ENCODE measurements around the gene MOG.

MOG gene

DNA sequence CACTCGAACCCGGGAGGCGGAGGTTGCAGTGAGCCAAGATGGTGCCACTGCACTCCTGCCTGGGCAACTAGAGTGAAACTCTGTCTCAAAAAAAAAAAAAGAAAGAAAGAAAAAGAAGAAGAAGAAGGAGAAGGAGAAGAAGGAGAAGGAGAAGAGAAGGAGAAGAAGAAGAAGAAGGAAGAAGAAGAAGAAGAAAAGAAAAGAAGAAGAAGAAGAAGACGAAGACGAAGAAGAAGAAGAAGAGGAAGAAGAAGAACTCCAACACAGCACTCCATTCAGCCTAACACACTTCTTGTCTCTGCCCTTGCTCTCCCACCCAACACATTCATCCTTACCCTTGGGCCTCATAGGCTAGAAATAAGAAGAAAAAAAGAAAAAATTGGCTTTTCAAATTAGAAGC lies 17.1 kb downstream of the MOG start:
- ATAC-seq (replicated peaks) (no peak), DNase-seq (no peak)
- peaks cover 5 to 9% of the 10 kb centered on the region in 2 donors for H3K4me1 Mint-ChIP-seq (ENCODE audit: low read depth in 2 of 2)
- H3K4me3 Mint-ChIP-seq = no peak overlapping the region
- H3K27me3 Mint-ChIP-seq = peaks cover 23 to 30% of the 10 kb centered on the region in 2 donors
- no peaks in the 10 kb centered on the region for H3K36me3 Mint-ChIP-seq (ENCODE audit: insufficient read depth)
- H3K9me3 Mint-ChIP-seq = no peaks in the 10 kb centered on the region
- H3K27ac Mint-ChIP-seq = no peak overlapping the region

GRCh38 chr6:29675561-29675960 lies 18.7 kb downstream of the MOG start:
- Mint-ChIP-seq H3K4me3 (no peak overlapping the region), H3K36me3 (ENCODE audit: insufficient read depth) (no peaks in the 10 kb centered on the region), H3K27me3 (peaks cover 23 to 27% of the 10 kb centered on the region in 2 donors), H3K9me3 (no peaks in the 10 kb centered on the region), H3K27ac (no peak overlapping the region), H3K4me1 (ENCODE audit: low read depth in 2 of 2) (peaks cover 6 to 9% of the 10 kb centered on the region in 2 donors)
- DNase-seq (no peak), ATAC-seq (replicated peaks) (no peak)

DNA sequence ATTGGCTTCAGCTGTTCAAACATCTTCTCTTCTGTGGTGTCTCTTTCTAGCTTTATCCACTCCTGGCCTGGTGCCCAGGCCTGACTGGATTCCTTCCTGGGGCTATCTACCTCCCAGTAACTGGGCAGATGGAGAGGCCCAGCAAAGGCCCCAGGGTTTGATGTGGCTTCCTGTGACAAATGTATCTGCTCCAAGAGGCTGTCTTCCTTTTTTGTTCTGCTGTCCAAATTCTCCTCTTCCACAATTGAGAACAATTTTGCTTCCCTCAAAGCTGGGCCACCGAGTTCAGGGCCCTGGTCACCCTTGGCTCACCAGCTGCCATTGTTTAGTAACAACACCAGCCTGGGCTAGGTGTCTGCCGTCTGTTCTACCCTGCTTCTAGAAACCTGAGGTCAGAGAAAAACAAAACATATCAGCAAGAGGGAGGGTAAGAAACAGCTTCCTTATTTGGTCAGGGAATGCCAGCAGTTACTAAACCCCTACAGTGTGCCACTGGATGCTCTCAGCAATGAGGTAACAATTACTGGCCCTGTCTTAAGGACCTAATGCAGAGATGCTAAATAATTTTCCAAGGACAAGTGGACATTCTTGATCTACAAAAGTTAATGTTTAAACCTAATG lies 20.2 kb downstream of the MOG start:
- Mint-ChIP-seq H3K36me3 (ENCODE audit: insufficient read depth) (no peaks in the 10 kb centered on the region), H3K27me3 (peaks cover 14 to 19% of the 10 kb centered on the region in 2 donors), H3K4me3 (no peak overlapping the region), H3K27ac (peak overlapping the region; percentile 51 to 82), H3K9me3 (no peaks in the 10 kb centered on the region), H3K4me1 (ENCODE audit: low read depth in 2 of 2) (peaks cover 8 to 9% of the 10 kb centered on the region in 2 donors)
- DNase-seq (no peak), ATAC-seq (replicated peaks) (no peak)

GRCh38 chr6:29678114-29678513 lies 21.2 kb downstream of the MOG start:
- Mint-ChIP-seq H3K4me3 (no peak overlapping the region), H3K27me3 (peaks cover 12 to 14% of the 10 kb centered on the region in 2 donors), H3K9me3 (no peaks in the 10 kb centered on the region), H3K4me1 (ENCODE audit: low read depth in 2 of 2) (peaks cover 8 to 9% of the 10 kb centered on the region in 2 donors), H3K36me3 (ENCODE audit: insufficient read depth) (no peaks in the 10 kb centered on the region), H3K27ac (no peak overlapping the region)
- DNase-seq = no peak
- no peak for ATAC-seq (replicated peaks)

DNA sequence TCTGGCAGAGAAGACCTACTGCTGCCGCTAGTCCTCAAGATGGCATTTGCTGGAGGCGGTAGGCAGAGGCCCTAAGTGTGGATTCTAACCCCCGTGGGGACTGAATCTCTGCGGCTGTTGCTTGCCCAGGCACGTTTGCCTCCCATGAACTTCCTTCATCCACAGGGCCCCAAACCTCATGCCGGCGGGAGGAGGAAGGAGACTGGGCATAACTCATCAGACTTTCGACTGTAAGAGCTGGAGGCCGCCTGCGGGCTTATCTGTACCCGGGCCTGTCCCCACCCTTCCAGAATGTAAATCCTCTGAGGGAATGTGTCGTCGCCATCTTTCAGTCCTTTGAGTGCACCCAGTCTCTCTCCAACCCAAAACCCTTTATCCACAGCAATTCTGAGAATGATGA lies 23.1 kb downstream of the MOG start:
- no peak overlapping the region for H3K27ac Mint-ChIP-seq
- no peaks in the 10 kb centered on the region for H3K36me3 Mint-ChIP-seq (ENCODE audit: insufficient read depth)
- H3K9me3 Mint-ChIP-seq = no peaks in the 10 kb centered on the region
- DNase-seq (no peak), ATAC-seq (replicated peaks) (no peak)
- H3K27me3 Mint-ChIP-seq = peaks cover 12 to 14% of the 10 kb centered on the region in 2 donors
- peaks cover 12 to 13% of the 10 kb centered on the region in 2 donors for H3K4me1 Mint-ChIP-seq (ENCODE audit: low read depth in 2 of 2)
- no peak overlapping the region for H3K4me3 Mint-ChIP-seq

DNA sequence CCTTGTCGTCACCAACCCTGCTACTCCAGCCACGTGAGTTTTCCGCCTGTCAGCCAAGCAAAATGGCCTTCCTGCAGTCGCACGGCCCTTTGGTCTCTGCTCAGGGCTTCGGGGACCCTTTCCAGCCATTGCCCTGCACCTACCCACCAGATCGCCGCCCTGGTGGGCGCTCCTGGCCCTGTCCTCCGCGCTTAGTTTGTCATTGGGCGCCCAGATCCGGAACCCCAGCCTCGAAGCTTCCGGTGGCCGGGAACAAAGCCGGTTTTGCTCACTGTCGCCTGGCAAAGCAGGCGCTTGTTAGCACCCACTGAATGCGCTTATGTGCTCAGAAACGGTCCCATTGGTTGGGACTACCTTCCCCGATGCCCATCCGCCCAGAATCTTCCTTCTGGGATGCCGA lies 23.5 kb downstream of the MOG start:
- H3K27me3 Mint-ChIP-seq = peaks cover 12 to 14% of the 10 kb centered on the region in 2 donors
- ATAC-seq (replicated peaks) (no peak), DNase-seq (no peak)
- H3K4me3 Mint-ChIP-seq = peak overlapping the region in 1 of 2 donors; percentile 66
- H3K36me3 Mint-ChIP-seq (ENCODE audit: insufficient read depth) = no peaks in the 10 kb centered on the region
- H3K27ac Mint-ChIP-seq = no peak overlapping the region
- H3K4me1 Mint-ChIP-seq (ENCODE audit: low read depth in 2 of 2) = peaks cover 12 to 13% of the 10 kb centered on the region in 2 donors
- H3K9me3 Mint-ChIP-seq = no peaks in the 10 kb centered on the region

DNA sequence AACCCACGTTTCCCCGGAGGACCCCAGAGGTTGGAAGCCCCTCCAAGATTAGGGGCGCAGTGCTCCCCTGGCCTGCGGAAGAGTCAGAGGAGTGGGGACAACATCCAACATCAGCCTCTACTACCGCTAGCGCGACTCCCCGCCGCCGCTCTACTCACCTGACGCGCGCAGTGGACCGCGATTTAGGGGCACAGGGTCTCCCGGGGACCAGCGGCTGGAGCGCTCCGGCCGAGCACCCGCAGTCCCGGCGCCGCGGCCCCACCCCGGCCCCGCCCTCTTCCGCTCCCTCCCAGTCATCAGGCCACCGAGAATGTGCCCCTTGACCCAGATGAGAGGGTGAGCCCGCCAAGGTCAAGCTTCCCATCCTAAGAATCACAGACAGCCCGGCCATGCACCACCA lies 24.0 kb downstream of the MOG start, which contains the start of gene ZFP57:
TSS of gene ZFP57 (minus strand) at position 249 of the 400 bp plus-strand sequence. CDS start 4,149 bp downstream, outside the sequence.
- Mint-ChIP-seq H3K27me3 (peaks cover 12 to 14% of the 10 kb centered on the region in 2 donors), H3K4me3 (peak within 1 kb of the TSS in 1 of 2 donors; percentile 66), H3K27ac (no peak within 1 kb of the TSS), H3K9me3 (no peaks in the 10 kb centered on the region), H3K4me1 (ENCODE audit: low read depth in 2 of 2) (peaks cover 12 to 13% of the 10 kb centered on the region in 2 donors), H3K36me3 (ENCODE audit: insufficient read depth) (no peaks in the 10 kb centered on the region)
- DNase-seq (no peak), ATAC-seq (replicated peaks) (no peak)

GRCh38 chr6:29681811-29682210 lies 24.9 kb downstream of the MOG start:
- peaks cover 8 to 12% of the 10 kb centered on the region in 2 donors for H3K4me1 Mint-ChIP-seq (ENCODE audit: low read depth in 2 of 2)
- ATAC-seq (replicated peaks) = no peak
- no peak for DNase-seq
- no peaks in the 10 kb centered on the region for H3K36me3 Mint-ChIP-seq (ENCODE audit: insufficient read depth)
- H3K27me3 Mint-ChIP-seq = peaks cover 12 to 14% of the 10 kb centered on the region in 2 donors
- no peak overlapping the region for H3K4me3 Mint-ChIP-seq
- no peak overlapping the region for H3K27ac Mint-ChIP-seq
- no peaks in the 10 kb centered on the region for H3K9me3 Mint-ChIP-seq

DNA sequence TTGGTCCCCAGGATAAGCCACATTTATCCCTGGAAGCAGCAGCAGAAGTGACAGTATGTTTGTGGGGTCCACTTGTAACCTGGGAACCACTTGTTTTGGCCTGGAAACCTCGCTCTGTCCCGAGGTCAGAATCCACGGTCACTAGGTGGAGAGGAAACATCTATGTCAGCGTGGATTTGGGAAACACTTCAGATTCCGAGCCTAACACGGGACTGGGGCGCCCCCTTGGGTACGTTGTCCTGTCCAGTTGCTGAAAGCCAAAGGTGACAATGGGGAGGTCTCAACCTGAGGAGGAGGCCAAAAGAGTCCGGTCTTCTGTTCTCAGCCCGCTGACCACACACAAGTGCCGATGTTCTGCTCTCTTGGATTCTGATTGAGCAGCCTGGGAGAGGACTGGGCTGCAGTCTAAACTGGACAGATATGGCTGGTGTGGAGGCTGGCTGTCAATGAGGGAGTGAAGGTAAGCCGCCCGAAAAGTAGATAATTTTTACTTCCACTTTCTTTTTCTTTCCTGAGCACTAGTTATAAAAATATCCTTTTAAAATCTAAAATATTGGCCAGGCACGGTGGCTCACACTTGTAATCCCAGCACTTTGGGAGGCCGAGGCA lies 28.9 kb downstream of the MOG start:
- H3K4me3 Mint-ChIP-seq = no peak overlapping the region
- DNase-seq (no peak), ATAC-seq (replicated peaks) (no peak)
- no peak overlapping the region for H3K27ac Mint-ChIP-seq
- peaks cover 4 to 7% of the 10 kb centered on the region in 2 donors for H3K4me1 Mint-ChIP-seq (ENCODE audit: low read depth in 2 of 2)
- no peaks in the 10 kb centered on the region for H3K36me3 Mint-ChIP-seq (ENCODE audit: insufficient read depth)
- H3K27me3 Mint-ChIP-seq = peaks cover 0 to 11% of the 10 kb centered on the region in 2 donors
- no peaks in the 10 kb centered on the region for H3K9me3 Mint-ChIP-seq

GRCh38 chr6:29694637-29695036 lies 37.7 kb downstream of the MOG start:
- no peaks in the 10 kb centered on the region for H3K36me3 Mint-ChIP-seq (ENCODE audit: insufficient read depth)
- ATAC-seq (replicated peaks) = no peak
- H3K27me3 Mint-ChIP-seq = peaks cover 14 to 24% of the 10 kb centered on the region in 2 donors
- peaks cover 0 to 2% of the 10 kb centered on the region in 2 donors for H3K4me1 Mint-ChIP-seq (ENCODE audit: low read depth in 2 of 2)
- DNase-seq = no peak
- H3K9me3 Mint-ChIP-seq = no peaks in the 10 kb centered on the region
- no peak overlapping the region for H3K27ac Mint-ChIP-seq
- H3K4me3 Mint-ChIP-seq = no peak overlapping the region

DNA sequence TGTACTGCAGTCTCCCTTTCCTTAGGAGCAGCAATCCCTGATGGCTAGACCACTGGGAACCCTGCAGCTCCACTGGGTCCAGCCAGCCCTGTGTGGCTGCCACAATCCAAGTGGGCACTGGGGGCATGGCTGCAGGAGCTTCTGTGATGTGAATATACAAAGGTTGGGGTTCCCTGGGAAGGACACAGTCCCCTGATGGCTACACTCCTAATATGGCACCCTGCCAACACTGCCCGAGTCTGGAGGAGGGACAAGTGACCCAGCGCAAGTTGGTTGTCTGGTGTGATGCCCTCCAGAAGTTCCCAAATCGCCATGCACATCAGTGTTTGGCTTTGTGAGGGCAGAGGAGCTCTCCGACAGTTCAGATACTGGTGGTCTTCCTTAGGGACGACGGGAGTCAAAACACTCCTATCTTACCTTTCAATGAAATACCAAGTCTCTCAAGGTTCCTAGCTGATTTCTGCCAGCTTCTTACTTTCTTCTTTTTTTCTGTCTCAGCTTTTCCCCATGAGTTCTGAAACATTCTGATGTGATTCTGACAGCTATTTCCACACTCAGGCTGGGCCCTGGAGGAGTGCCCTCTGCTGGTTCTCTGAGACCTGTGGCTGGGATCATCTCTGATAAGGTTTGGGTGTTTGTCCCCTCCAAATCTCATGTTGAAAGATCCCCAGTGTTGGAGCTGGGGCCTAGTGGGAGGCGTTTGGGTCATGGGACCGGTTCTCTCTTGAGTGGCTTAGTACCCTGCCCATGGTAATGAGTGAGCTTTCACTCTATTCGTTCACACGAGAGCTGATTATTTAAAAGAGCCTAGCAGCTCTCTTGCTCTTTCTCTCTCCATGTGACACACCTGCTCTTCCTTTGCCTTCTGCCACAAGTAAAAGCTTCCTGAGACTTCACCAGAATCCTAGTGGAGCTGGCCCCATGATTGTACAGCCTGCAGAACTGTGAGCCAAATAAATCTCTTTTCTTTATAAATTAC lies 39.5 kb downstream of the MOG start:
- Mint-ChIP-seq H3K27ac (no peak overlapping the region), H3K36me3 (ENCODE audit: insufficient read depth) (no peaks in the 10 kb centered on the region), H3K4me3 (no peak overlapping the region), H3K27me3 (peaks cover 24 to 39% of the 10 kb centered on the region in 2 donors), H3K9me3 (no peaks in the 10 kb centered on the region), H3K4me1 (ENCODE audit: low read depth in 2 of 2) (peaks cover 0 to 2% of the 10 kb centered on the region in 2 donors)
- DNase-seq (no peak), ATAC-seq (replicated peaks) (no peak)

GRCh38 chr6:29702519-29703103 lies 45.7 kb downstream of the MOG start:
- ATAC-seq (replicated peaks) (peak; percentile 89), DNase-seq (peak; percentile 73 to 76 (median 75))
- Mint-ChIP-seq H3K9me3 (no peaks in the 10 kb centered on the region), H3K36me3 (ENCODE audit: insufficient read depth) (peaks cover 3% of the 10 kb centered on the region), H3K4me1 (ENCODE audit: low read depth in 2 of 2) (peaks cover 23 to 25% of the 10 kb centered on the region in 2 donors), H3K27me3 (peaks cover 18 to 59% of the 10 kb centered on the region in 2 donors), H3K4me3 (no peak overlapping the region), H3K27ac (no peak overlapping the region)

Measured in effector memory CD8-positive, alpha-beta T cell (primary cell).